Neural progenitor cell (in vitro differentiated cells): ENCODE measurements around the gene UPP2. TPM values are rescaled to one million over a fixed set of nuclear protein-coding genes. Genes with fewer than 3 reads are reported as not detected.

Experiments
- DNase-seq: peaks from one replicate; pipeline ENCODE4 v3.0.0-alpha.2; 2016; ENCODE audit warnings: low spot score
- H2AFZ ChIP-seq: fragments of 200-600 bp; sonication (generic); replicated peaks from 2 replicates; pipeline ENCODE4 v1.6.1; 2016; ENCODE audit warnings: antibody characterized with exemption
- H3F3A ChIP-seq: fragments of 200-600 bp; sonication (generic); 2 replicates; pipeline ENCODE4 v1.6.1; 2016; ENCODE audit warnings: antibody characterized with exemption, low read depth
- H3K27ac ChIP-seq: fragments of 200-600 bp; sonication (generic); 2 replicates; pipeline ENCODE4 v1.5.1; 2016; ENCODE audit warnings: mild to moderate bottlenecking
- H3K27me3 ChIP-seq: fragments of 200-600 bp; sonication (generic); 2 replicates; pipeline ENCODE4 v1.6.1; 2016; ENCODE audit warnings: mild to moderate bottlenecking, moderate library complexity
- H3K36me3 ChIP-seq: fragments of 200-600 bp; sonication (generic); 2 replicates; pipeline ENCODE4 v1.5.1; 2016
- H3K4me1 ChIP-seq: fragments of 200-600 bp; sonication (generic); 2 replicates; pipeline ENCODE4 v1.6.1; 2016; ENCODE audit warnings: mixed run types
- H3K4me2 ChIP-seq: fragments of 200-600 bp; sonication (generic); 2 replicates; pipeline ENCODE4 v1.6.1; 2016
- H3K4me3 ChIP-seq: fragments of 200-600 bp; sonication (generic); 2 replicates; pipeline ENCODE4 v1.5.1; 2016
- H3K79me2 ChIP-seq: fragments of 200-600 bp; sonication (generic); 2 replicates; pipeline ENCODE4 v1.6.1; 2016; ENCODE audit warnings: low read depth
- H3K9ac ChIP-seq: fragments of 200-600 bp; sonication (generic); 2 replicates; pipeline ENCODE4 v1.6.1; 2016
- H3K9me3 ChIP-seq: fragments of 200-600 bp; sonication (generic); 2 replicates; pipeline ENCODE4 v1.5.1; 2016; ENCODE audit warnings: low read depth
- H4K20me1 ChIP-seq: fragments of 200-600 bp; sonication (generic); 2 replicates; pipeline ENCODE4 v1.6.1; 2016; ENCODE audit warnings: low read depth
- H3K27ac Mint-ChIP-seq: 3 replicates; pipeline ENCODE4 v1.8.0; 2021; ENCODE audit warnings: mixed read lengths
- H3K27me3 Mint-ChIP-seq: 2 replicates; pipeline ENCODE4 v1.8.0; 2022; ENCODE audit warnings: low read depth, mild to moderate bottlenecking, inconsistent platforms, moderate library complexity, mixed read lengths; ENCODE audit not compliant: insufficient read depth
- H3K36me3 Mint-ChIP-seq: 3 replicates; pipeline ENCODE4 v1.8.0; 2021; ENCODE audit warnings: mixed read lengths
- H3K4me1 Mint-ChIP-seq: 3 replicates; pipeline ENCODE4 v1.8.0; 2021; ENCODE audit warnings: mixed read lengths
- H3K4me3 Mint-ChIP-seq: 3 replicates; pipeline ENCODE4 v1.8.0; 2021; ENCODE audit warnings: mild to moderate bottlenecking, moderate library complexity, mixed read lengths
- H3K9me3 Mint-ChIP-seq: 3 replicates; pipeline ENCODE4 v1.8.0; 2020; ENCODE audit warnings: mixed read lengths
- EZH2 ChIP-seq: fragments of 200-600 bp; sonication (generic); IDR thresholded peaks from 2 replicates; pipeline ENCODE4 v1.6.1; 2017; ENCODE audit warnings: antibody characterized with exemption, mild to moderate bottlenecking, moderate library complexity
- EZH2phosphoT487 ChIP-seq: fragments of 200-600 bp; sonication (generic); IDR thresholded peaks from 2 replicates; pipeline ENCODE4 v1.6.1; 2017; ENCODE audit warnings: antibody characterized with exemption
- total RNA-seq: library from RNA; depleted of rRNA; stranded (reverse); fragments of >200 nt; gene quantifications from 2 replicates; pipeline ENCODE4 v1.2.3, GENCODE V29; 2015; ENCODE audit warnings: low replicate concordance
- TF ChIP-seq, protein P1 (sequence below): fragments of 200-600 bp; sonication (generic); IDR thresholded peaks from 2 replicates; pipeline ENCODE4 v1.5.1; 2017; ENCODE audit warnings: antibody characterized with exemption, mild to moderate bottlenecking

The UPP2 gene
- total RNA-seq, 1 donor from 2014 or later = not detected

DNA sequence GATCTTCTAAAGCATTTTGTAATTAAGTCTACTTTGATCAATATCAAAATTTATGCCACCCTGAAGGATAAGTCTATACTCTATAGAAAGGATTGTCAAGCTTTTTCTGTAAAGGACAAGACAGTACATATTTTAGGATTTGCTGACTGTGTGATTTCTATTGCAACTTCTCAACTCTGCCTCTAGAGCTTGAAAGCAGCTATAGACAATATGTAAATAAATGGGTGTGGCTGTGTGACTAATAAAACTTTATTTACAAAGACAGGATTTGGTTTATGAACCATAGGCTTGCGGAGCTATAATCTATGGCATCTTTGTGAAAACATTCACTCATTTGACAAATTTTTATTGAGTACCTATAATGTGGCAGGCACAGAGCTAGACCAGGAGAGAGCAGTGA lies 18.4 kb downstream of the UPP2 start:
- no peak overlapping the region for H3K27ac Mint-ChIP-seq
- H3K4me1 Mint-ChIP-seq = no peaks in the 10 kb centered on the region
- H3K9me3 Mint-ChIP-seq = no peaks in the 10 kb centered on the region
- H3K4me1 ChIP-seq = no peaks in the 10 kb centered on the region
- H2AFZ ChIP-seq = no peak overlapping the region
- no peak for DNase-seq
- no peak overlapping the region for H3K4me3 ChIP-seq
- no peak overlapping the region for H3K4me3 Mint-ChIP-seq
- no peak overlapping the region for H3K9ac ChIP-seq
- no peaks in the 10 kb centered on the region for H3K36me3 ChIP-seq
- H3K27me3 ChIP-seq = no peaks in the 10 kb centered on the region
- H3K27me3 Mint-ChIP-seq = no peaks in the 10 kb centered on the region
- H3K27ac ChIP-seq = no peak overlapping the region
- no peaks in the 10 kb centered on the region for H3K79me2 ChIP-seq
- TF ChIP-seq EZH2phosphoT487 (no peak), EZH2 (no peak)
- TF ChIP-seq, protein P1, sequence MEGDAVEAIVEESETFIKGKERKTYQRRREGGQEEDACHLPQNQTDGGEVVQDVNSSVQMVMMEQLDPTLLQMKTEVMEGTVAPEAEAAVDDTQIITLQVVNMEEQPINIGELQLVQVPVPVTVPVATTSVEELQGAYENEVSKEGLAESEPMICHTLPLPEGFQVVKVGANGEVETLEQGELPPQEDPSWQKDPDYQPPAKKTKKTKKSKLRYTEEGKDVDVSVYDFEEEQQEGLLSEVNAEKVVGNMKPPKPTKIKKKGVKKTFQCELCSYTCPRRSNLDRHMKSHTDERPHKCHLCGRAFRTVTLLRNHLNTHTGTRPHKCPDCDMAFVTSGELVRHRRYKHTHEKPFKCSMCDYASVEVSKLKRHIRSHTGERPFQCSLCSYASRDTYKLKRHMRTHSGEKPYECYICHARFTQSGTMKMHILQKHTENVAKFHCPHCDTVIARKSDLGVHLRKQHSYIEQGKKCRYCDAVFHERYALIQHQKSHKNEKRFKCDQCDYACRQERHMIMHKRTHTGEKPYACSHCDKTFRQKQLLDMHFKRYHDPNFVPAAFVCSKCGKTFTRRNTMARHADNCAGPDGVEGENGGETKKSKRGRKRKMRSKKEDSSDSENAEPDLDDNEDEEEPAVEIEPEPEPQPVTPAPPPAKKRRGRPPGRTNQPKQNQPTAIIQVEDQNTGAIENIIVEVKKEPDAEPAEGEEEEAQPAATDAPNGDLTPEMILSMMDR = no peak
- no peak overlapping the region for H3K4me2 ChIP-seq
- no peaks in the 10 kb centered on the region for H3F3A ChIP-seq
- H3K36me3 Mint-ChIP-seq = no peaks in the 10 kb centered on the region
- H4K20me1 ChIP-seq = no peaks in the 10 kb centered on the region
- H3K9me3 ChIP-seq = no peaks in the 10 kb centered on the region

DNA sequence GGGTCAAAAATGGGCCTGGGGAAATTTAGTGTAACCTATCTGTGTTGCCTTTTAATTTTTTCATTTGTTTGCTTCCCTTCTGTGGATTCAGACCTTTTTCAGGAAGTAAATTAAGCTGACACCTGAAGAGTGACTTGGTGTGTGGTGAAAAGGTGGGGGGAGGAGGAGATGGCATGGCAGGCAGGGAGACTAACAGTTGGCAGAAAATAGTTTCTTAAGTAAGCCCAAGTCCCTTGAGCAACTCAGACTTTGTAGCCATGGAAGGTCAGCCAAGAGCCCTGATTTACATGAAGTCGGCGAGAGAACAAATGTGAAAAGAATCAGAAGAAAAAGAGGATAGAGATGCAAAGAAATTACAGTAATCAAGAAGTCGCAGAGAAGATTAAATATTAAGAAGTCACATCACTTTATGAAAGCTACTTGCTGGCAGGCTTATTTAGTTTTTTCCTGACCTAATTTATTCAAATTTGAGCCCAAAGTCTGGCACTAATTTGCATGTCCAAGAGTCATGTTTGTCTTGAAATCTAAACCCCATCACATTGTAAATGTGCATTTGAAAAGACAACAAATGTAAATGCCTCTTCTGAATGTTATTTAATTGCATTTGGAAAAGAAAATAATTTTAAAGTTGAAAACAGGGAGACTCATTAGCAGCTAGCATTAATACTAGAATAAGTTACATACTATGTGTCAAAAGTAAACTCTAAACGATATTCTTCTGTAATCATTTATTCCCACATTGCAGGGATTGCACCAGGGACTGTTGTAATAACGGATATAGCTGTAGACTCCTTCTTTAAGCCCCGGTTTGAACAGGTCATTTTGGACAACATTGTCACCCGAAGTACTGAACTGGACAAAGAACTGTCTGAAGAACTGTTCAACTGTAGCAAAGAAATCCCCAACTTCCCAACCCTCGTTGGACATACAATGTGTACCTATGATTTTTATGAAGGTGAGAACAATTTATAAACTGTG lies 19.3 kb downstream of the UPP2 start:
- H2AFZ ChIP-seq = no peak overlapping the region
- no peaks in the 10 kb centered on the region for H3F3A ChIP-seq
- Mint-ChIP-seq H3K27ac (no peak overlapping the region), H3K9me3 (no peaks in the 10 kb centered on the region), H3K4me3 (no peak overlapping the region), H3K27me3 (no peaks in the 10 kb centered on the region), H3K4me1 (no peaks in the 10 kb centered on the region), H3K36me3 (no peaks in the 10 kb centered on the region)
- H3K4me3 ChIP-seq = no peak overlapping the region
- no peak overlapping the region for H3K4me2 ChIP-seq
- no peak overlapping the region for H3K27ac ChIP-seq
- TF ChIP-seq, protein P1 = no peak
- TF ChIP-seq EZH2 = no peak
- TF ChIP-seq EZH2phosphoT487 = no peak
- H3K4me1 ChIP-seq = no peaks in the 10 kb centered on the region
- H3K27me3 ChIP-seq = no peaks in the 10 kb centered on the region
- no peak overlapping the region for H3K9ac ChIP-seq
- H4K20me1 ChIP-seq = no peaks in the 10 kb centered on the region
- H3K9me3 ChIP-seq = no peaks in the 10 kb centered on the region
- no peak for DNase-seq
- H3K79me2 ChIP-seq = no peaks in the 10 kb centered on the region
- H3K36me3 ChIP-seq = no peaks in the 10 kb centered on the region

DNA sequence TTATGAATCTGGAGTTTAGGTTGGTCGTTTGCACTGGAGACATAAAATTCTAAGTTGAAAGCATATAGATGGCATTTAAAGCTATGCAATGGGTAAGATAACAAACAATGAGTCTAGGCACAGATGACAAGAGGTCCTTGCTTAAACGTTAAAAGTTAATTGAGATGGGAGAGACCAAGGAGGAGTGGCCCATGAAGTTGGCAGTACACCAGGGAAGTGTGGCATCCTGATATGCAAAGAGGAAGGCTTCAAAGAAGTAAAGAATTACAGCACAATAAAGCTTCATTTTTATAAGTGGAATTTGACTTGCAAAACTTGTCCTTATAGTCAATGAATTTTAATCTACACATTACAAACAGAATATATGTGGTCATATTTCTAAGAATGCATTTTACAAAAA lies 23.2 kb downstream of the UPP2 start:
- no peak overlapping the region for H3K27ac ChIP-seq
- no peaks in the 10 kb centered on the region for H3K9me3 ChIP-seq
- no peaks in the 10 kb centered on the region for H3K79me2 ChIP-seq
- H3K9ac ChIP-seq = no peak overlapping the region
- no peaks in the 10 kb centered on the region for H3F3A ChIP-seq
- no peak overlapping the region for H3K4me3 Mint-ChIP-seq
- H3K9me3 Mint-ChIP-seq = no peaks in the 10 kb centered on the region
- DNase-seq = no peak
- H4K20me1 ChIP-seq = no peaks in the 10 kb centered on the region
- no peak overlapping the region for H3K27ac Mint-ChIP-seq
- H3K27me3 Mint-ChIP-seq = peaks cover 2% of the 10 kb centered on the region
- no peaks in the 10 kb centered on the region for H3K27me3 ChIP-seq
- H3K4me1 ChIP-seq = no peaks in the 10 kb centered on the region
- H3K4me3 ChIP-seq = no peak overlapping the region
- no peaks in the 10 kb centered on the region for H3K4me1 Mint-ChIP-seq
- TF ChIP-seq, protein P1 = no peak
- no peak for TF ChIP-seq EZH2phosphoT487
- no peak for TF ChIP-seq EZH2
- H2AFZ ChIP-seq = no peak overlapping the region
- H3K36me3 ChIP-seq = no peaks in the 10 kb centered on the region
- H3K4me2 ChIP-seq = no peak overlapping the region
- no peaks in the 10 kb centered on the region for H3K36me3 Mint-ChIP-seq
